Erythroblast (primary cell): ENCODE measurements around the gene LEMD3.
A peak's percentile ranks its signal among the peaks of the same experiment; 100 is the strongest.

Source experiments
- DNase-seq, 2 experiments: peaks; one replicate each; lab custom pipeline; 2025; lab: John Stamatoyannopoulos, UW
- GATA1 ChIP-seq: IDR thresholded peaks from 2 replicates; pipeline ENCODE4 v1.6.1; 2011; ENCODE audit warnings: low read depth, mild to moderate bottlenecking, control low read depth, low read length, moderate library complexity
- POLR2A ChIP-seq: IDR thresholded peaks from 2 replicates; pipeline ENCODE4 v1.6.1; 2011; ENCODE audit warnings: mild to moderate bottlenecking, low read length

LEMD3 gene

DNA sequence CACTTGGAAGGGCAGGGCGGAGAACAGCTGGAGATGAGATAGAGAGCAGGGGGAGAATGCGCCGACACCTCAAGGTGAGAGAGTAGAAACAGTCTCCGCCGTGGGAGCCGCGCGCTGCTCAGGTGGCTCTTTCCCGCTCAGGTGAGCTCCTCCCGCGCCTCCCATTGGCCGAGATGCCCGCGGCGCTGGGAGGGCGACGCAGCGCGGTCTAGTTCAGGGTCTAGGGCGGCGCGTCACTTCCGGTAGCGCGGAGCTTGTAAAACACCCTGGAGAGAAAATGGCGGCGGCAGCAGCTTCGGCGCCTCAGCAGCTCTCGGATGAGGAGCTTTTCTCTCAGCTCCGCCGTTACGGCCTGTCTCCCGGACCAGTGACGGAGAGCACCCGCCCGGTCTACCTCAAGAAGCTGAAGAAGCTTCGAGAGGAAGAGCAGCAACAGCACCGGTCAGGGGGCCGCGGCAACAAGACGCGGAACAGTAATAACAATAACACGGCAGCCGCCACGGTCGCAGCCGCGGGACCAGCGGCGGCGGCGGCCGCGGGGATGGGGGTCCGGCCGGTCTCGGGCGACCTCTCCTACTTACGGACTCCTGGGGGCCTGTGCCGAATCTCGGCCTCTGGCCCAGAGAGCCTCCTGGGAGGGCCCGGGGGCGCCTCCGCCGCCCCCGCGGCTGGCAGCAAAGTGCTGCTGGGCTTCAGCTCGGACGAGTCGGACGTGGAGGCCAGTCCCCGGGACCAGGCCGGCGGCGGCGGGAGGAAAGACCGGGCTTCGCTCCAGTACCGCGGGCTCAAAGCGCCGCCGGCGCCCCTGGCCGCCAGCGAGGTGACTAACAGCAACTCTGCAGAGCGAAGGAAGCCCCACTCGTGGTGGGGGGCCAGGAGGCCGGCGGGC lies at the start of gene LEMD3:
LEMD3 (plus strand) TSS at position 264 of the 889 bp plus-strand sequence; CDS start at position 278, 14 bp downstream.
- peak; percentile 95 for TF ChIP-seq POLR2A
- no peak for TF ChIP-seq GATA1
- peak; percentile 94 to 95 for DNase-seq

DNA sequence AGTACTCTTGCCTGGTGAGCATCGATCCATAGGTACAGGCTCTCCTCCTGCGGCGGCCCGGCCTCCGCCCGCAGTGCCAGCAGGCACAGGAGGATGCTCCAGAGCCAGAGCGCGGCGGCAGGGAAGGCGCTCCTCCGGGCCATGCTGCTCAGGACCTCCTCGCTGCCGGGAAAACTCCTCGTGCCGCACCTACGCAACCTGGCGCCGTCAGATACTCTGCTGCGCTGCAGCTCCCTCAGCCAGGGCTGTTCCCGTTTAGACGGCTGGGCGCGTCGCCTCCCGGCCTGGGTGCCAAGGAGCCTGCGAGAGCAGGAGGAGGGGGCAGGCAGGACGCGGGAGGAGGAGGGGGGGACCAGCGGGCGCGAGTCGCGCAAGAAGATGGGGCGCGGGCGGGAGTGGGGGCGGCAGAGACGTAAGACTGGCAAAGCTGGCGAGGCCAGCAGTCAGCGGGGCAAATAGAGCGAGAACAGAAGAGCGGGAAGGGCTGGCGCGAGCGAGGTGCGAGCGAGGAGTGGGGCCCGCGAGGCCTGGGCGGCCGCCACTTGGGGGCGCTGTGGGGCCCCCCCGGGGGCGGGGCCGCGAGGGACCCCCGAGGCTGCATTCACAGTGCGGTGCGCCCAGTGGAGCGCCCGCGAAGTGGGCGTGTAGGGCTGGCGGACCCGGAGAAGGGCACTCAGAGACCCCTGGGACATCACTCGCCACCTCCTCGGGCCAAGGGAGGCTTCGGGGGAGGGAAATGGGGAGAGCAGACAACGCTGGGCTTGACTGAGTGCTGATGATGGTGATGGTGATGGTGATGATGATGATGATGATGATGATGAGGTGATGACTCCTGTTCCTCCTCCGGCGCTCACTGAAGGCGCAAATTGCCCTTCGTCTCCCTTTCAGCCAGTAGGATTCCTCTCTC lies 48.1 kb upstream of the LEMD3 start, which contains the start of gene WIF1:
WIF1 (minus strand) TSS at position 257 of the 907 bp plus-strand sequence; CDS start at position 143, 114 bp downstream.
- TF ChIP-seq POLR2A (no peak), GATA1 (no peak)
- DNase-seq, result peak; percentile 22 to 25

DNA sequence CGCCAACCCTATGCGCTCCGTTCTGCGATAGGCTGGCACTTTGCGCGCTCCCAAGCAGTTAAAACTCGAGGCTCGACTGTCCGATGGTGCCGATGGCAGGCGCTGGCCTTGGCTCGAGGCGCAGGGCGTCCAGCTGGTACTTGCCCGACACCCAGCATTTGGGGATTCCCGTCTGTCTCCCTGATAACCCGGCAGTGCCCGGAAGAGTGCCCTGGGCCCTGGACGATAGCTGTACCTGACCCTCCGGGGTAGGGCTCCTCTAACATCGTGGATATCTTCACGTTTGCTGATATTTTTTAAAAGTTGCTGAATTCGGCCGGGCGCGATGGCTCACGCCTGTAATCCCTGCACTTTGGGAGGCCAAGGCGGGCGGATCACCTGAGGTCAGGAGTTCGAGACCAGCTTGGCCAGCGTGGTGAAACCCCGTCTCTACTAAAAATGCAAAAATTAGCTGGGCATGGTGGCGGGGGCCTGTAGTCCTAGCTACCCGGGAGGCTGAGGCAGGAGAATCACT lies 47.4 kb upstream of the LEMD3 start:
- TF ChIP-seq POLR2A, result no peak
- no peak for TF ChIP-seq GATA1
- DNase-seq, result no peak

DNA sequence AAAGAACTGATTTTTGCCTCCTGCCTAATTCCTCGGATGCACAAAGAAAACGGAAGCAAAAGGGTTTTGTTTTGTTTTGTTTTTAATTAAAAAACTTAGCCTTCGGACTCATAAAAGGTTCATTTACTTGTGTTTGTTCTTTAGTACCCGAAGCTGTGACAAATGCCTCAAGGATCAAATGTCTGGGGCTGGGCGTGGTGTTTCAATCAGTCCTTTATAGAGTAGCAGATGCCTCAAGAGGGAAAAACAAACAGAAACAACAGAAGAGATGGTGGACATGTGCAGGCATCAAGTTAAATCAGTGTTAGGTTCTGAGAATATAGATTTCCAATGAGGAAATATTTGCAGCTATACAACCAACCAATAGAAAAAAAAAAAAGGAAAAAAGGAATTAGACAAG lies 46.7 kb upstream of the LEMD3 start:
- DNase-seq, result no peak
- TF ChIP-seq GATA1, result no peak
- TF ChIP-seq POLR2A, result no peak

DNA sequence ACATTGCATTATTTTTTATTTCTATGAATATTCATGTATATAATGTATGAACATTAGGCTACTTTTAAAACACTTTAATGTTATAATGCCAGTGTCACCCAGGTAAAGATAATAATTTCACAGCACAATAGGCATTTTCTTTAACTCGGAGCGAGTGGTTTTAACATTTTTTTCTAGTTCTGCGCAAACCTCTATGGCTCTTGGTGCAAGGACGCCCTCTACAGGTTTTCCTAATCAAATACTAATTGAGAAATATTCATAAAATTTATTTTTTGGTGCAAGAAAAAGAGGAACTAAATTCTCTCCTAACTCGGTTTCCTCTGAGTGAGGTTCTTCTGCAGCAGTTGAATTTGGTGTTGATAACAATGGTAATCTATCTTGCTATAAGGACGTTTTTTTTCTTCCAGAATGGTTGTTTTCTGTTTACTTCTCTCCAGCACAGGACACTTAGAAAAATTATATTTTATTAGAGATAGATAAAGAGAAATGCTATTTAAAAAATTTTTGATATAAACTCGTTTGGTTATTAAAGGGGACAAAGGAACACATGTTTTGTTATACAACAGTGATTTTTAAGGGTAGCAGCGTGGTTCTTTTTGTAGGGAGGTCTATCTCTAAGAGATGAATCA lies 45.8 kb upstream of the LEMD3 start:
- TF ChIP-seq GATA1, result no peak
- TF ChIP-seq POLR2A, result no peak
- DNase-seq, result peak; percentile 46 to 60

DNA sequence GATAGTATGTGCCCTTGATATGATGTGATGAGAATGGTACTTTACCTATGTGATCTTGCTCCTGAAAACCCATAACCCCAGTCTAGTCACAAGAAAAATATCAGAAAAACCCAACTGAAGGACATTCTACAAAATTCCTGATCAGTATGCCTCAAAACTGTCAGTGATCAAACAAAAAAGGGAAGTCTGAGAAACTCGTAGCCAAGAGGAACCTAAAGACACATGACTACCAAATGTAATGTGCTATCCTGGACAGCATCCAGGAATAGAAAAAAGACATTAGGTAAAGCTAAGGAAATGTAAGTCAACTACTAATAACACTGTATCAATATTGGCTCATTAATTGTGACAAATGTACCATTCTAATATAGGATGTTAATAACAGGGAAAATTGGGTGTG lies 44.1 kb upstream of the LEMD3 start:
- DNase-seq, result peak in 1 of 2 experiments; percentile 2
- TF ChIP-seq POLR2A (no peak), GATA1 (no peak)

DNA sequence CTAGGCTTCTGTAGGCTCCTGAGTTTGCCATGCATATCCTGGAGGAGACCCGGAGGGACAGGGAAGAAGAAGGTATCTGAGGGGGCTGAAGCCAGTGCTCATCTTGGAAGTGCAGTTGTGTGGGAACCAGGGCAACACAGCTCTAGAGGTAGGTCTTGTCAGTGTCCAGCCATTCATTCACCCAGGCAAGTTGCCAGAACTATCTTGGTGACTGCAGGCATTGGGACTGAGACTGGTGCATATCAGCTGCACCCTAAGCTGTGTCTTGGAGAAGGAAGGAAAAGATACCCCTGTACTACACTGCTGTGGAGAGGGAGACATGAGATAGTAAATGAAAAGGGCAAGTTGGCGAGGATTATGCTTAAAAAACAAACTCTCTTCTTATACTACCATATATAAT lies 43.4 kb upstream of the LEMD3 start:
- no peak for TF ChIP-seq GATA1
- TF ChIP-seq POLR2A, result no peak

DNA sequence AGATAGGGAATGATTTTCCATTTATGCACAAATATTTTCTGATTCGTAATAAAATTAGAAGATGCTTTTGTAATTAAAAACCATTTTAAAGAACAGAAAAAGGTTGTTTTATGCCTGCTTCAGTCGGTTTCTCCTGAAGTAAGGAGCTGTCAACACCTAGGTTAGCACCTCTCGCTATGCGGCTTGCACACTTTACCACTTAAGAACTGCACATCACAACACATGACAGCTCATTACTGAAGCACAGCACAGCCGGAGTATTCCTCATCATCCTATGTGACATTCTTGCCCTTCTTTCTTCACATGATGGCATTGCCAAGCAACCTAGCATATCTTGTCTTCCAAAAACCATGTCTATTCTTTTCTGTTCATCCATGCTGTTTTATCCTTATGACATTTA lies 42.9 kb upstream of the LEMD3 start:
- no peak for TF ChIP-seq POLR2A
- TF ChIP-seq GATA1, result no peak
- no peak for DNase-seq

More for the DNA sequence above, 43.4 kb upstream of the LEMD3 start:
- DNase-seq, result peak; percentile 86 to 95

DNA sequence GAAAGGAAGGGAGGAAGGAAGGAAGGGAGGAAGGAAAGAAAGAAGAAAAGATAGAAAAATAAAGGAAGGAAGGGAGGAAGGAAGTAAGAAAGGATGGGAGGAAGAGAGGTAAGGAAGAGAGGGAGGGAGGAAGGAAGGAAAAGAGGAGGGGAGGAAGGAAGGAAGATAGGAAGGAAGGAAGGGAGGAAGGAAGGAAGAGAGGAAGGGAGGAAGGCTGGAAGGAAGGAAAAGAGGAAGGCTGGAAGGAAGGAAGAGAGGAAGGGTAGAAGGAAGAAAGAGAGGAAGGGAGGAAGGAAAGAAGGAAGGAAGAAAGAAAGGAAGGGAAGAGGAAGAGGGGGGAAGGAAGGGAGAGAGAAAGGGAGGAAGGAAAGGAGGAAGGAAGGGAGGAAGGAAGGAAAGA lies 35.5 kb upstream of the LEMD3 start:
- no peak for DNase-seq
- TF ChIP-seq GATA1 (no peak), POLR2A (no peak)

DNA sequence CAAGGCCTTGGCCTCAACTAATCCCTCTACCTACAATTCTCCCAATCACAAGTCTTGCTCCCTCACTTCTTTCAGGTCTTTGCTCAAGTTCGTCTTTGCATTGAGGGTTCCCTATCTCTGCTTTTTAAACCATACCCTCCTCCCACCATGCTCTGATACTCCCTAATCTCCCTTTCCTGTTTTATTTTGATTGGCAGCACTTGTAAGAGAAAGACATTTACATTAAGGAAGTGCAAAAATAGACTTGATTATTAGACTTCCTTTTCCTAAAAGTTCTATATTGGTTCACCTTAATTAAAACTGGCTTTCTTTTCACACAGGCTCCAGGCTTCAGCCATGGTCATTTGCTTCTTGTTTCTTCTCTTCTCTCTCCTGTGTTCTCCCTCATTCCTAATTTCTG lies 30.0 kb upstream of the LEMD3 start:
- DNase-seq, result no peak
- no peak for TF ChIP-seq POLR2A
- no peak for TF ChIP-seq GATA1

DNA sequence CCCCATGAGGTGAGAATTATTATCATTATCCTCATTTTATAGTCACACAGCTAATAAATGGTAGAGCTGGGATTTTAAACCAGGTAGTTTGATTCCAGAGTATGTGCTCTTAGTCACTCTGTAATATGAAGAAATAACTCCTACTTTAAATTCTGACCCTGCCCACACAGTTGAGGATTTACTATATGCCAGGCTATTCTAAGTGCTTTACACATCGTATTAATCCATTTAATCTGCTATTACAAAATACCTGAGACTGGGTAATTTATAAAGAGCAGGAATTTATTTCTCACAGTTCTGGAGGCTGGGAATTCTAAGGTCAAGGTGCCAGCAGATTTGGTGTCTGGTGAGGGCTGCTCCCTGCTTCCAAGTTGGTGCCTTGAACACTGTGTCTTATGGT lies 28.6 kb upstream of the LEMD3 start:
- TF ChIP-seq GATA1, result no peak
- TF ChIP-seq POLR2A, result no peak
- DNase-seq, result no peak

DNA sequence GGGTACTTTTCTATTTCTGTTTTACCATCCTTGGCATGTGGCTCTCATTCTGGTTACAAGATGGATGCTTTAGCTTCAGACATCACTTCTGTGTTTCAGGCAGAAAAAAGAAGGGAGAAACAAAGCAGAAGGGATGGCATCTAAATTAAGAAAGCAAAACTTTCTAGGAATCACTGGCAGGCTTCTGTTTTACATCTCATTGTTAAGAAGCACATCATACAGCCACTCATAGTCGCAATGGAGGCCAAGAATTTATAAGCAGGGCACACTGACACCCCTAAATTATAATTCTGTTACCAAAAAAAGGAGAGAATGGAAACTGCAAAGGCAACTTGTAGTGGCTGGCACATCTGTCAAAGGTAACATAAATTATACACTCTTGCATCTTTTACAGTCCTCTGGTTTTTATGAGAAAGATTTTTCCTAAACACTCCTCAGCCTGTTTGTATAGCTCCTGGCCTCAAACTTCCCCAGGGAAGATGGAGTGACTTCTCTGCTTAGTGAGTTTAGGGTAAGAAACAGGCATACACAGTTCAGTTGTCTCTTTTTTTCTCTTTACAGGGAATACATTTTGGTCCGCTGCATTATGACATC lies 22.0 kb upstream of the LEMD3 start:
- DNase-seq, result no peak
- no peak for TF ChIP-seq POLR2A
- TF ChIP-seq GATA1, result no peak

DNA sequence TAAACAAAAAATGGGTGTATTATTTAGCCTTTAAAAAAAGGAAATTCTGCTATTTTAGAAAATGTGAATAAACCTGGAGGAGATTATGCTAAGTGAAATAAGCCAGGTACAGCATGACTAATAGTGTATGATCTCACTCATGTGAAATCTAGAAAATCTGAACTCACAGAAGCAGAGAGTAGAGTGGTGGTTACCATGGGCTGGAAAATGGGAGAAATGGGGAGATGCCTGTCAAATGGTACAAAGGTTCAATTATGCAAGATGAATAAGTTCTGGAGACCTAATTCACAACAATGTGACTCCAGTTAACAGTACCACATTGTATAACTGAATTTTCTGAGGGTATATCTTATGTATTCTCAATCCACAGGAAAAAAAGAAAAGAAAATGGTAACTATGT lies 17.4 kb upstream of the LEMD3 start:
- TF ChIP-seq GATA1, result no peak
- TF ChIP-seq POLR2A, result no peak
- no peak for DNase-seq
